ENCODE measurements around the gene CC2D1B.

Gene CC2D1B

DNA sequence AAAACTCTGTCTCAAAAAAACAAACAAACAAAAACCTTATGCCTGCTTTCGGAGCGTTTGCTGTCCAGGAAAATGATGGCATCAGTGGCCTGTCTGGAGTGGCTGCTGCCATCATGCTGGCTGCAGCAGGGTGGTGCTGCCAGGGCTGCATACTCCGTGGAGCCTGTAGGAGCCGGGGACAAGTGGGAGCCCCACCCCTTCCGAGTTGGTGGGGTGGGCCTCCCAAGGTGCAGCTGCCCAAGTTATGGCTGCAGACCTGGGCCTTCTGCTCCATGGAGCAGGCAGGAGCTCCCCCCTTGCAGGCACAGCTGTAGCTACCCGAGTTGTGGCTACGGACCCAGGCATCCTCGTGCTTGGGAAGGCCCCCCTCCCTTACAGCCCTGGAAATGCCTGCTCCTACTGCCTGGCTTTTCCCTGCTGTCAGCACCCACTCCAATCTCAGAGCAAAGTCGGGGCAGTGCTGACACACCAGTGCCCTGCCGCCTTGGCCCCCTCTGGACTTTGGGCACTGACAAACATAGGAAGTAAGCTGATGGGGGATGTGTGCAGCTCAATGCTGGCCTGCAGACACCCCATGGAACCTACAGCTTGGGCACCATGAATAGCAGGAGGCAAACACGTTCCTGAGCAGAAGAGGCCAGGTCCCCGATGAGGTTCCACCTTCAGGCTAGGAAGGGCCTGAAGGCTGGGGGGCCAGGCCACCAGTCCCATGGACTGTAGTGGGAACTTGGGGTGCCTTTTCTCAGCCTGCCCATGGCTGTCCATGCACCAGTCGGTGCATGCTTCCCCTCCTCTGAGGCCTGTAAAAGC is 60.4 kb downstream of the CC2D1B start:
- Histone ChIP-seq H3K4me1 (ENCODE audit: control insufficient read depth in 2 of 2, insufficient read depth in 1 of 2, low read depth in 1 of 2, low read length in 2 of 2) (no peaks in the 10 kb centered on the region), H3K27me3 (ENCODE audit: control insufficient read depth in 3 of 3, insufficient read depth in 3 of 3, low read depth in 1 of 3, low read length in 3 of 3) (no peaks in the 10 kb centered on the region), H3K18ac (ENCODE audit: low read length) (no peak overlapping the region), H2BK15ac (ENCODE audit: low read length) (no peak overlapping the region), H2AK5ac (ENCODE audit: low read depth, low read length) (no peak overlapping the region), H3K36me3 (replicated peaks in 1 of 2; ENCODE audit: control insufficient read depth in 2 of 2, insufficient read depth in 2 of 2, low read length in 2 of 2) (peaks cover 2 to 21% of the 10 kb centered on the region in 2 donors), H3K9me3 (replicated peaks in 1 of 2; ENCODE audit: control insufficient read depth in 2 of 2, insufficient read depth in 1 of 2, low read depth in 1 of 2, low read length in 2 of 2) (no peaks in the 10 kb centered on the region), H2BK120ac (ENCODE audit: low read depth, low read length) (no peak overlapping the region), H3K79me1 (ENCODE audit: low read depth, low read length) (no peaks in the 10 kb centered on the region), H2AFZ (ENCODE audit: low read length) (no peak overlapping the region), H3K23ac (ENCODE audit: low read depth, low read length, poor library complexity) (no peak overlapping the region), H3K9ac (ENCODE audit: low read depth, low read length, poor library complexity) (no peak overlapping the region), H3K27ac (replicated peaks; ENCODE audit: low read length) (no peak overlapping the region), H2BK5ac (ENCODE audit: low read length) (no peak overlapping the region), H3K4me3 (ENCODE audit: low read length in 2 of 2) (no peak overlapping the region), H2BK12ac (ENCODE audit: low read length) (no peak overlapping the region), H4K8ac (ENCODE audit: low read depth, low read length) (no peak overlapping the region), H3K14ac (ENCODE audit: low read length) (no peak overlapping the region), H3K4ac (ENCODE audit: low read length) (no peak overlapping the region), H4K91ac (ENCODE audit: low read depth, low read length, poor library complexity) (no peak overlapping the region), H3K4me2 (ENCODE audit: insufficient read depth, low read length, poor library complexity, severe bottlenecking) (no peak overlapping the region)
- DNase-seq (ENCODE audit: low spot score): no peak
- WGBS, 2 donors (ENCODE audit: extremely low coverage in 2 of 2, insufficient read length in 2 of 2, insufficient replicate concordance in 1 of 2): no CpG with 5 or more reads among the region's 13 CpGs

All from neuronal stem cell (in vitro differentiated cells).